ENCODE results near the gene CUEDC1.

The CUEDC1 gene

GRCh38 chr17:57935833-57936807, 19.1 kb downstream of the CUEDC1 start:
- no peak for TF ChIP-seq CTCF (IDR thresholded peaks at IDR 0.05)
- Histone ChIP-seq H3K9me3 (no peaks in the 10 kb centered on the region), H3K4me1 (ENCODE audit: control insufficient read depth in 1 of 2, insufficient read depth in 1 of 2, low read depth in 1 of 2, low read length in 1 of 2) (peaks cover 36 to 44% of the 10 kb centered on the region in 2 experiments), H3K27ac (peak overlapping the region; percentile 41), H3K27me3 (no peaks in the 10 kb centered on the region), H3K4me3 (ENCODE audit: low read depth in 1 of 2, low read length in 1 of 2) (no peak overlapping the region), H3K36me3 (no peaks in the 10 kb centered on the region)

- H3K9me3 ChIP-seq = no peaks in the 10 kb centered on the region
- no peak overlapping the region for H3K4me3 ChIP-seq (ENCODE audit: low read depth in 1 of 2, low read length in 1 of 2)
- no peaks in the 10 kb centered on the region for H3K27me3 ChIP-seq
- no peak overlapping the region for H3K27ac ChIP-seq
- H3K4me1 ChIP-seq (ENCODE audit: control insufficient read depth in 1 of 2, insufficient read depth in 1 of 2, low read depth in 1 of 2, low read length in 1 of 2) = peaks cover 25 to 36% of the 10 kb centered on the region in 2 experiments
- no peaks in the 10 kb centered on the region for H3K36me3 ChIP-seq
- no peak for TF ChIP-seq CTCF (IDR thresholded peaks at IDR 0.05)
Observed at GRCh38 chr17:57931488-57932137, 23.6 kb downstream of the CUEDC1 start.

GRCh38 chr17:57930239-57930638, 25.0 kb downstream of the CUEDC1 start:
- Histone ChIP-seq H3K9me3 (no peaks in the 10 kb centered on the region), H3K36me3 (no peaks in the 10 kb centered on the region), H3K4me3 (ENCODE audit: low read depth in 1 of 2, low read length in 1 of 2) (no peak overlapping the region), H3K27me3 (no peaks in the 10 kb centered on the region), H3K27ac (peak overlapping the region; percentile 71), H3K4me1 (ENCODE audit: control insufficient read depth in 1 of 2, insufficient read depth in 1 of 2, low read depth in 1 of 2, low read length in 1 of 2) (peaks cover 14 to 23% of the 10 kb centered on the region in 2 experiments)
- TF ChIP-seq CTCF (IDR thresholded peaks at IDR 0.05) = no peak

- Histone ChIP-seq H3K9me3 (no peaks in the 10 kb centered on the region), H3K4me3 (ENCODE audit: low read depth in 1 of 2, low read length in 1 of 2) (no peak overlapping the region), H3K27me3 (no peaks in the 10 kb centered on the region), H3K27ac (peak overlapping the region; percentile 71), H3K36me3 (no peaks in the 10 kb centered on the region), H3K4me1 (ENCODE audit: control insufficient read depth in 1 of 2, insufficient read depth in 1 of 2, low read depth in 1 of 2, low read length in 1 of 2) (peaks cover 14 to 23% of the 10 kb centered on the region in 2 experiments)
- no peak for TF ChIP-seq CTCF (IDR thresholded peaks at IDR 0.05)
Observed at GRCh38 chr17:57929386-57929785, 25.8 kb downstream of the CUEDC1 start.

- no peaks in the 10 kb centered on the region for H3K36me3 ChIP-seq
- H3K27me3 ChIP-seq = no peaks in the 10 kb centered on the region
- H3K4me3 ChIP-seq (ENCODE audit: low read depth in 1 of 2, low read length in 1 of 2) = no peak overlapping the region
- H3K9me3 ChIP-seq = no peaks in the 10 kb centered on the region
- peaks cover 14 to 23% of the 10 kb centered on the region in 2 experiments for H3K4me1 ChIP-seq (ENCODE audit: control insufficient read depth in 1 of 2, insufficient read depth in 1 of 2, low read depth in 1 of 2, low read length in 1 of 2)
- TF ChIP-seq CTCF (IDR thresholded peaks at IDR 0.05) = no peak
- H3K27ac ChIP-seq = peak overlapping the region; percentile 71
Observed at GRCh38 chr17:57928928-57929327, 26.3 kb downstream of the CUEDC1 start.
